HepG2 (cell line): ENCODE data around the gene AMIGO3.
"Not testable (repeated sequence)": the region's sequence is repeated elsewhere in the genome, so short reads cannot be mapped to it uniquely, and the experiment has no call there.

Experiments used
- PHF21A ChIP-seq: sonication (generic); formaldehyde crosslinking; IDR thresholded peaks from 2 replicates; pipeline ENCODE4 v1.5.0; 2020; ENCODE audit warnings: mild to moderate bottlenecking, missing genetic modification reagents
- RNF2 ChIP-seq: fragments of 450-650 bp; conservative IDR thresholded peaks from 2 replicates; pipeline ENCODE4 v1.6.1; 2016; ENCODE audit warnings: low read depth
- SETDB1 ChIP-seq: sonication (generic); formaldehyde crosslinking; IDR thresholded peaks from 2 replicates; pipeline ENCODE4 v1.5.1; 2020; ENCODE audit warnings: missing genetic modification reagents, mild to moderate bottlenecking, borderline replicate concordance
- THRA ChIP-seq: sonication (generic); formaldehyde crosslinking; IDR thresholded peaks from 2 replicates; pipeline ENCODE4 v1.4.0; 2020; ENCODE audit warnings: missing genetic modification reagents, borderline replicate concordance
- WIZ ChIP-seq: sonication (generic); formaldehyde crosslinking; IDR thresholded peaks from 2 replicates; pipeline ENCODE4 v1.5.1; 2020; ENCODE audit warnings: mild to moderate bottlenecking, missing genetic modification reagents
- ZNF605 ChIP-seq: sonication (generic); formaldehyde crosslinking; IDR thresholded peaks from 2 replicates; pipeline ENCODE4 v1.8.0; 2022; ENCODE audit warnings: mild to moderate bottlenecking, missing genetic modification reagents
- ZNF766 ChIP-seq: sonication (generic); formaldehyde crosslinking; IDR thresholded peaks from 2 replicates; pipeline ENCODE4 v1.5.0; 2020; ENCODE audit warnings: missing genetic modification reagents, borderline replicate concordance

- TF ChIP-seq THRA (CRISPR knock-in tag): peak; percentile 45; the same call in 1 of the 2 replicates
- TF ChIP-seq WIZ (CRISPR knock-in tag); SETDB1 (CRISPR knock-in tag); ZNF766 (CRISPR knock-in tag); ZNF605 (CRISPR knock-in tag); RNF2; PHF21A (CRISPR knock-in tag): not testable (repeated sequence)
Observed at GRCh38 chr3:49684453-49684852, 35.0 kb downstream of the AMIGO3 start.
